Memory B cell (primary cell): ENCODE measurements around the gene LSAMP.

ENCODE experiments used
- ATAC-seq: fragments of 150-1000 bp; cut with Tn5 transposase; 2 replicates; pipeline ENCODE4 v1.10.0; 2021; ENCODE audit warnings: low read depth, mild to moderate bottlenecking, moderate library complexity
- DNase-seq, 2 donors: peaks; one replicate each; pipeline ENCODE4 v3.0.0; 2022; ENCODE audit warnings: low spot score in 2 of 2
- H3K27ac Mint-ChIP-seq: one replicate; pipeline ENCODE4 v1.8.0; 2022; ENCODE audit warnings: mild to moderate bottlenecking, moderate library complexity, mixed read lengths
- H3K27me3 Mint-ChIP-seq: one replicate; pipeline ENCODE4 v1.8.0; 2022; ENCODE audit warnings: mixed read lengths
- H3K36me3 Mint-ChIP-seq: one replicate; pipeline ENCODE4 v1.8.0; 2022; ENCODE audit warnings: mild to moderate bottlenecking, mixed read lengths
- H3K4me1 Mint-ChIP-seq: one replicate; pipeline ENCODE4 v1.8.0; 2022; ENCODE audit warnings: mixed read lengths
- H3K4me3 Mint-ChIP-seq: one replicate; pipeline ENCODE4 v1.8.0; 2022; ENCODE audit warnings: mild to moderate bottlenecking, moderate library complexity, mixed read lengths
- H3K9me3 Mint-ChIP-seq: one replicate; pipeline ENCODE4 v1.8.0; 2022; ENCODE audit warnings: mixed read lengths

Gene LSAMP

GRCh38 chr3:116051040-116051439, 394.2 kb downstream of the LSAMP start:
- Mint-ChIP-seq H3K27ac (no peak overlapping the region), H3K4me3 (no peak overlapping the region), H3K4me1 (peaks cover under 1% of the 10 kb centered on the region), H3K27me3 (peaks cover 2% of the 10 kb centered on the region), H3K9me3 (no peaks in the 10 kb centered on the region), H3K36me3 (no peaks in the 10 kb centered on the region)
- ATAC-seq, result no peak
- DNase-seq, result no peak

DNA sequence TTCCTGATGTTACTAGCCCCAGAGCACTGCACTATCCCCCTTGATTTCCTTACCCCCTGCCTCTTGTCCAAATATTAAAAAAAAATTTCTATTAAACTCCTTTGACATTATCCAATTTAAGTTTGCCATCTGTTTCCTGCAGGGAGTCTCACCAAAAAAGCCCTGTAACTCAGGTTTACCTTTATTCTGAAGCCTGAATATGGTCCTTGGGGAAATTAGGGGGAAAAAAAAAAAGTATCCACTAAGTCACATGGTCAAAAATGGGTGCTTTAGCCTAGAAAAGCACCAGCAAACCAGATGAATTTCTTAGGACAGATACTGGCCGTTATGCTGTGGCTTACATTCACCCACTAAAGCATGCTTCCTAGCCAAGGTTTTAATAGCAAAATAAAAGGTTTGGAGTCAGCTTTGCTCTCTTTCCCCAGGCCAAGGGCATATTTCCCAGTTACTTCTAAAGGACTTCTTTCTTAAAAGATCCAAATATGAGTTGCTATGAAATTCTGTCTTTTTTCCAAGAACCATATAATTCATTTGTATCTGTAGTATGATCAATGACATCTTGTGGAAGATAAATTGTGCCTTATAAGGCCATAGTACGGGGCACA, 394.9 kb downstream of the LSAMP start:
- DNase-seq (no peak), ATAC-seq (no peak)
- H3K4me1 Mint-ChIP-seq, result no peaks in the 10 kb centered on the region
- H3K4me3 Mint-ChIP-seq, result no peak overlapping the region
- H3K27me3 Mint-ChIP-seq, result peaks cover 2% of the 10 kb centered on the region
- no peaks in the 10 kb centered on the region for H3K9me3 Mint-ChIP-seq
- H3K27ac Mint-ChIP-seq, result no peak overlapping the region
- no peaks in the 10 kb centered on the region for H3K36me3 Mint-ChIP-seq

- H3K4me3 Mint-ChIP-seq, result no peak overlapping the region
- no peak for ATAC-seq
- H3K36me3 Mint-ChIP-seq, result no peaks in the 10 kb centered on the region
- DNase-seq, result no peak
- H3K27ac Mint-ChIP-seq, result no peak overlapping the region
- no peaks in the 10 kb centered on the region for H3K4me1 Mint-ChIP-seq
- H3K9me3 Mint-ChIP-seq, result no peaks in the 10 kb centered on the region
- H3K27me3 Mint-ChIP-seq, result peaks cover 2% of the 10 kb centered on the region
Observed at GRCh38 chr3:116048991-116049390, 396.3 kb downstream of the LSAMP start.

- no peak overlapping the region for H3K27ac Mint-ChIP-seq
- ATAC-seq (no peak), DNase-seq (no peak)
- H3K4me1 Mint-ChIP-seq, result no peaks in the 10 kb centered on the region
- H3K9me3 Mint-ChIP-seq, result no peaks in the 10 kb centered on the region
- H3K36me3 Mint-ChIP-seq, result no peaks in the 10 kb centered on the region
- H3K27me3 Mint-ChIP-seq, result peaks cover 2% of the 10 kb centered on the region
- no peak overlapping the region for H3K4me3 Mint-ChIP-seq
Observed at GRCh38 chr3:116046350-116046749, 398.9 kb downstream of the LSAMP start.

DNA sequence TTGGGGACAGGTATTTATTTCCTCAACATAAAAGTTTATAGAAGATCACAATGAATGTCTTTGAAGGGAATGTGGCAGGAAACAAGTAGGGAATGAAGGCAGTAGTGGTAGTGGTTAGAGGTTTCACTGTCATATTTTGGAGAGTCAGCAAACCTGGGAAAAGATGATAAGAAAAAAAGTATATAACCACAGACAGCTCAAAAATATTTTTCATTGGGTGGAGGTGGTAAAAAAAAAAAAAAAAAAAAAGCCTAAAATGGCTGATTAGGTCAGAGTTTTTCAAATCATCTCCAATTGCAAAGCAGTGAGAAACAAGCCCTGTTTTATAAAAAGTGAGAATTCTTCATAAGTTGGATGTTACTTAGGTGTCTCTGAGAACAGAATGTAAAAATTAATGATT, 400.0 kb downstream of the LSAMP start:
- Mint-ChIP-seq H3K9me3 (no peaks in the 10 kb centered on the region), H3K27me3 (peaks cover 2% of the 10 kb centered on the region), H3K4me3 (no peak overlapping the region), H3K27ac (no peak overlapping the region), H3K36me3 (no peaks in the 10 kb centered on the region), H3K4me1 (no peaks in the 10 kb centered on the region)
- DNase-seq (no peak), ATAC-seq (no peak)

- ATAC-seq (no peak), DNase-seq (no peak)
- peaks cover 9% of the 10 kb centered on the region for H3K4me1 Mint-ChIP-seq
- no peak overlapping the region for H3K4me3 Mint-ChIP-seq
- no peak overlapping the region for H3K27ac Mint-ChIP-seq
- no peaks in the 10 kb centered on the region for H3K27me3 Mint-ChIP-seq
- H3K9me3 Mint-ChIP-seq, result no peaks in the 10 kb centered on the region
- H3K36me3 Mint-ChIP-seq, result no peaks in the 10 kb centered on the region
Observed at GRCh38 chr3:116040152-116040551, 405.1 kb downstream of the LSAMP start.

- H3K4me1 Mint-ChIP-seq, result peaks cover 9% of the 10 kb centered on the region
- DNase-seq (no peak), ATAC-seq (no peak)
- no peak overlapping the region for H3K27ac Mint-ChIP-seq
- H3K9me3 Mint-ChIP-seq, result no peaks in the 10 kb centered on the region
- no peaks in the 10 kb centered on the region for H3K36me3 Mint-ChIP-seq
- no peak overlapping the region for H3K4me3 Mint-ChIP-seq
- no peaks in the 10 kb centered on the region for H3K27me3 Mint-ChIP-seq
Observed at GRCh38 chr3:116039651-116039985, 405.7 kb downstream of the LSAMP start.

GRCh38 chr3:116038968-116039650, 406.2 kb downstream of the LSAMP start:
- H3K4me3 Mint-ChIP-seq, result no peak overlapping the region
- peaks cover 9% of the 10 kb centered on the region for H3K4me1 Mint-ChIP-seq
- no peak for DNase-seq
- H3K36me3 Mint-ChIP-seq, result no peaks in the 10 kb centered on the region
- peak overlapping the region; percentile 56 for H3K27ac Mint-ChIP-seq
- no peaks in the 10 kb centered on the region for H3K9me3 Mint-ChIP-seq
- ATAC-seq, result peak; percentile 10
- no peaks in the 10 kb centered on the region for H3K27me3 Mint-ChIP-seq

DNA sequence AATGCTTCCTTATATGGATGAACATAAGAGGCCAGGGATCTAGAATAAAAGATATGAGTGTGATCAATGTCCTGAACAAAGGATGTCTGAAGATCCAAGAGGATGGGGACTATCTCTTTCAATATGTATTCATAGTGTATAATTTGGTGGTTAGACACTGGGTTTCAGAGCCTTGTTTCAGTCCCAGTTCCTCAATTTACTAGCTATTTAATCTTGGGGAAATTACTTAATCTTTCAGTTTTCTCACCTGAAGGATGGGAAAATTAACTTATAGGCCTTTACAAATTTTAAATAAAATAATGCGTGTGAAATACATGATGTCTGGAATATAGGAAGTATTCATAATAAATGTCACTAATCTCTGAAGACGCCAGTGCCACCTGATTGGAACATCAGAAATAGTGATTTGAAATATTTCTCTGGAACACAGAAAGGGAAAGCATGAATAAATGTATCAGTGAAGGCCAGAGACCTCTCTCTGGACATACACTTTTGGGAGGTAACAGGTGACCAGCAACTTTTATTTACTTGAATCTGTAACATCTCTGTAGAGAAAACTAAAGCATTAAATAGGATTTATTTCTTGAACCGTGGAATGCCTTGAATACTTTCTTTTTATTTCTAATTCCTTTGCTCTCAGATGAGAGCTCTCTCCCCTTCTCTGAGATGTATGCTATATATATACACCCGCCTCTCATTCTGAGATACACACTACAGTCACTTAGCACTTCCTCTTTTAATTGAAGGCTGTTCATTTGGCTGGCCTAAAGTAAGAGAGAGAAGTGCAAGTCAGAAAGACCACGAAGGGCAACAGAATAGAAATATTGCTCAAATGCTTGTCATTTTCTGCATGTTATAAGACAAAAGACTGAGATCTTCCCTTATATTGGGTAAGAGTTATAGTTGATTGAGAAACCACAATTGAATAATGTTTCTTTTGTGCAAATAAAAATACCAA, 407.1 kb downstream of the LSAMP start:
- no peaks in the 10 kb centered on the region for H3K9me3 Mint-ChIP-seq
- no peak for DNase-seq
- no peak overlapping the region for H3K4me3 Mint-ChIP-seq
- no peaks in the 10 kb centered on the region for H3K27me3 Mint-ChIP-seq
- peak; percentile 92 for ATAC-seq
- H3K4me1 Mint-ChIP-seq, result peaks cover 9% of the 10 kb centered on the region
- H3K36me3 Mint-ChIP-seq, result no peaks in the 10 kb centered on the region
- peak overlapping the region; percentile 56 for H3K27ac Mint-ChIP-seq

- no peaks in the 10 kb centered on the region for H3K27me3 Mint-ChIP-seq
- H3K27ac Mint-ChIP-seq, result no peak overlapping the region
Observed at GRCh38 chr3:116035429-116035828, 409.9 kb downstream of the LSAMP start.

GRCh38 chr3:116034794-116035193, 410.5 kb downstream of the LSAMP start:
- H3K4me3 Mint-ChIP-seq, result no peak overlapping the region
- no peaks in the 10 kb centered on the region for H3K36me3 Mint-ChIP-seq
- peaks cover 9% of the 10 kb centered on the region for H3K4me1 Mint-ChIP-seq
- DNase-seq (no peak), ATAC-seq (no peak)
- no peaks in the 10 kb centered on the region for H3K9me3 Mint-ChIP-seq
- no peaks in the 10 kb centered on the region for H3K27me3 Mint-ChIP-seq
- H3K27ac Mint-ChIP-seq, result no peak overlapping the region

More at GRCh38 chr3:116035429-116035828, 409.9 kb downstream of the LSAMP start:
- no peaks in the 10 kb centered on the region for H3K9me3 Mint-ChIP-seq
- DNase-seq (no peak), ATAC-seq (no peak)
- no peak overlapping the region for H3K4me3 Mint-ChIP-seq
- H3K36me3 Mint-ChIP-seq, result no peaks in the 10 kb centered on the region
- H3K4me1 Mint-ChIP-seq, result peaks cover 9% of the 10 kb centered on the region

- no peak overlapping the region for H3K27ac Mint-ChIP-seq
- H3K36me3 Mint-ChIP-seq, result no peaks in the 10 kb centered on the region
Observed at GRCh38 chr3:116034086-116034485, 411.2 kb downstream of the LSAMP start.

DNA sequence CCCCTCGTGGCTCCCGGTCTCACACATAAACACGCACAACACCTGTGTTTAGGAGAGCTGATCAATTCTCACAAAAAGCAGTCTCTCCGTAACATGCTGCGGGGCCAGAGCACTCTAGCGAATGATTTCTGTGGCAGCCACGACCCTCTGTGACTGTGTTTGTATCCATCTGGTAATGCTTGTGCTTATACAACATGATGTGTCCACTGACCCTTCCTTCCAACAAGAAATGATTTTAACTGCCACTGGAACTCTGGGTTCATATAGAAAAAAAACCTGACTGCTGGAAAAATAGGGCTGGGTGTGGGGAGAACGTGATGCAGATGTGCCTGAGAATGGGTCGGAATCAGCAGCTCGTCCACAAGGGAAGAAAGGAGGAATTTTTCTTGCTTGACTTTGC, 411.8 kb downstream of the LSAMP start:
- H3K9me3 Mint-ChIP-seq, result no peaks in the 10 kb centered on the region
- DNase-seq (no peak), ATAC-seq (no peak)
- no peaks in the 10 kb centered on the region for H3K36me3 Mint-ChIP-seq
- H3K27ac Mint-ChIP-seq, result no peak overlapping the region
- H3K4me1 Mint-ChIP-seq, result peaks cover 6% of the 10 kb centered on the region
- no peak overlapping the region for H3K4me3 Mint-ChIP-seq
- no peaks in the 10 kb centered on the region for H3K27me3 Mint-ChIP-seq

More at GRCh38 chr3:116034086-116034485, 411.2 kb downstream of the LSAMP start:
- H3K9me3 Mint-ChIP-seq, result no peaks in the 10 kb centered on the region
- no peak for DNase-seq
- H3K27me3 Mint-ChIP-seq, result no peaks in the 10 kb centered on the region
- peaks cover 9% of the 10 kb centered on the region for H3K4me1 Mint-ChIP-seq
- no peak overlapping the region for H3K4me3 Mint-ChIP-seq
- ATAC-seq, result no peak

- Mint-ChIP-seq H3K9me3 (no peaks in the 10 kb centered on the region), H3K27me3 (no peaks in the 10 kb centered on the region), H3K4me1 (no peaks in the 10 kb centered on the region), H3K4me3 (no peak overlapping the region), H3K27ac (no peak overlapping the region), H3K36me3 (no peaks in the 10 kb centered on the region)
- ATAC-seq (no peak), DNase-seq (no peak)
Observed at GRCh38 chr3:116032176-116032575, 413.1 kb downstream of the LSAMP start.
